NCI-H187 (cell line): ENCODE results near the gene VPREB1.
"Not testable (repeated sequence)": the region's sequence is repeated elsewhere in the genome, so short reads cannot be mapped to it uniquely, and the experiment has no call there.

Experiments used
- DNase-seq, 2 experiments: peaks; one replicate each; lab custom pipeline; 2025; lab: John Stamatoyannopoulos, UW

VPREB1 gene

GRCh38 chr22:22246706-22247105 lies 2.1 kb downstream of the VPREB1 start:
- DNase-seq: no peak

DNA sequence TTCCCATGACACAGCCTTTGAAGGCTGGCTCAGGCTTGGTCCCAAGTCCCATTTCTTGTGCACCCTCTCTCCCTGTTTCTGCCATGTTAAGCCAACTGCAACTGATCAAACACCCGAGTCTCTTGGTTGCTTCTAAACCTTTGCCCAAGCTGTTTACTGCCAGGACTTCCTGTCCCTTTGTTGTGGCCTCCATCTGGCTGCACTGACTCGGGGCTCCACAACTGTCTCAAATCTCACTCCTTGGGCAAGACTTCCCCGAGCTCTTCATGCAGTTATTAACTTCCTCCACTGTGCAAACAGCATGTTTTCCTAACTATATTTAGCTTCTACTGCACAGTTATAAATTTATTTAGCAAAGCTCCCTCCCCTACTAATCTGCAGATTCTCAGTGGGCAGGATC lies 4.3 kb downstream of the VPREB1 start:
- no peak for DNase-seq

DNA sequence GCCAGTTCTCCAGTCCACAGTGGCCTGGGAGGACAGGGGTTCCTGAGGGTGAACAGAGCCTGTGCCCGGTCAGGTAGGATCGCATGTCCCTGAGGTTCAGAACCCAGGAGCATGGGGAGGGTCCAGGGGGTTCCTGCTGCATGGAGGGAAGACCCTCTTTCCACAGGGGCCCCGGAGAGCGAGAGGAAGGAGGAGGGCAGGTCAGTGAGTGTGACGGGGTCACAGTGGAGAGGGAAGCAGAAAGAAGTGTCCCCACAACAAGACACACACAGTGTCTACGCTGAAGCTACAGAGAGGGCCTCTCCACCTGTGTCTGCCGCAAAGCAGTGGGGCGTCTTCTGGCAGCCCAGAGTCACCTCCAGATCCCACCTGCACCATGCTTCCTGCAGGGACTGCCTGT lies 6.1 kb downstream of the VPREB1 start:
- not testable (repeated sequence) for DNase-seq

DNA sequence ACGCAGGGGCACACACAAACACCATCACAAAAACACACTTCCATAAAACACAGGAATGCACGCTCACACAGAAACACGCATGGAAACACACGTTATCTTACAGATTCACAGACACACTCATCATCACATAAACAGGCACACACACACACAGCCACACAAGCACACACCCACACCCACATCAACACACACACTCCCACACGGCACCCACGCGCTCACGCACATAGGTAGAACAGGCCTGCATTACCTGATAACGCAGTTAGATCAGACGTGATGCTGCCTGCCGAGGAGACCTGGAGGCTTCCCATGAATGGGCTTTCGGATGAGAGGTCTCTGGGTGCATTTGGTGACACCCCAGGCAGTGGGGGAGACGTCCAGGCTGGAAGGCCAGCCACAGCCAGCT lies 11.5 kb downstream of the VPREB1 start:
- not testable (repeated sequence) for DNase-seq

- not testable (repeated sequence) for DNase-seq
Observed at GRCh38 chr22:22258597-22259415, 14.2 kb downstream of the VPREB1 start.

DNA sequence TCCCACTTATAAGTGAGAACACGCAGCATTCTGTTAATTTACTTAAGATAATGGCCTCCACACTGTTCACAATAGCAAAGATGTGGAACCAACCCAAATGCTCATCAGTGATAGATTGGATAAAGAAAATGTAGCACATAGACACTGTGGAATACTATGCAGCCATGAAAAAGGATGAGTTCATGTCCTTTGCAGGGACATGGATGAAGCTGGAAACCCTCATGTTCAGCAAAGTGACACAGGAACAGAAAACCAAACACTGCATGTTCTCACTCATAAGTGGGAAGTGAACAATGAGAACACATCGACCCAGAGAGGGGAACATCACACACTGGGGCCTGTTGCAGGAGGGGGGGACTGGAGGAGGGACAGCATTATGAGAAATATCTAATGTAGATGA lies 15.6 kb downstream of the VPREB1 start:
- not testable (repeated sequence) for DNase-seq

- not testable (repeated sequence) for DNase-seq
Observed at GRCh38 chr22:22260586-22260985, 16.0 kb downstream of the VPREB1 start.

DNA sequence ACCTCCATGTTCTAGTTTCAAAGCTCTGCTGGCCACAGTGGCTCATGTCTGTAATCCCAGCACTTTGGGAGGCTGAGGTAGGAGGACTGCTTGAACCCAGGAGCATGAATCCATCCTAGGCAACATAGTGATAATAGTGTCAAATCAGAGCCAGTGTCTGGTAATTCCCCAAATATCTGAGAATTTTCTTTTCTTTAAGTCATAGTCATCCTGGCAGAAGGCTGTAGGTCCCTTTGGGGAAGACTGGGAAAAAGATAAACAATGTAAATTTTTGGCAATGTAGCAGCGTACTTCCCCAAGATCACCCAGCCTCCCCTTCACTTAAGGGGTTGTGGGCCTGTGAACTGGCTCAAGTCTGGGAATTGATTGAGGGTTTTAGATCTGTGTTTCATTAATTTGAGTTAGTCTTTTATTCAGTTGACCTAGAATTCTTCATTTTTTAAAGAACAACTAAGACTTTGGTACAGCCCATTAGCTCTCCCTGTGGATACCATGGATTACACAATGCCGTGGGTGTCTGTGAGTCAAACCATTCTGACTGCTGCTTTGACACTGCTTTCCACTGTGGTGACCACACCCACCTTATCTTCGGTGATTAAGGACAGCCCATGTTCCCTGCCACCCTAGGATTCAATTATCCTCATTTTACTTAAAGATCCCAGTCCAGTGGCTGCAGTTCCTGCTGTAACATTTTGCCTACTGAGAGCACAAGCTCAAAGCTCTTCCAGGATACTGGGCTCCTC lies 17.9 kb downstream of the VPREB1 start:
- DNase-seq: not testable (repeated sequence)

DNA sequence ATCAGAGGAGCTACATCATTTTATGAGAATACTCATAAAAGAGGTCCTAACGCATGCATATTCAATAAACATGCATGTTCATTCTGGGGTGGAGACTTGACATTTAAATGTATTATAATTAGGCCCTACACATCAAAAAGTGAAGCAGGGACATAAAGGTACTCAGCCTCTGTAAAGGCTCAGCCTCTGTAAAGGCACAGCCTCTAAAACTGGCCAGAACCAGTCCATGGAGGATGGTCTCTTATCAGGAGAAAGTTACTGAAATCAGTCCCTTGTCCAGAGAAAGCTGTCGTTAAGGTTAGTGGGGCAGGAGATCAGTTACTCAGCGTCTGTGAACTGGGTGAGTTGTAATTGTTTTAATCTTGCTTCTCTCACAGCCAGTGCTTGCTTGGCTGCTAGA lies 19.2 kb downstream of the VPREB1 start:
- not testable (repeated sequence) for DNase-seq

- not testable (repeated sequence) for DNase-seq
Observed at GRCh38 chr22:22270036-22270676, 25.6 kb downstream of the VPREB1 start.

- not testable (repeated sequence) for DNase-seq
Observed at GRCh38 chr22:22277423-22277822, 32.8 kb downstream of the VPREB1 start.

- DNase-seq: not testable (repeated sequence)
Observed at GRCh38 chr22:22284962-22285756, 40.6 kb downstream of the VPREB1 start.

- not testable (repeated sequence) for DNase-seq
Observed at GRCh38 chr22:22286390-22287105, 42.0 kb downstream of the VPREB1 start.

DNA sequence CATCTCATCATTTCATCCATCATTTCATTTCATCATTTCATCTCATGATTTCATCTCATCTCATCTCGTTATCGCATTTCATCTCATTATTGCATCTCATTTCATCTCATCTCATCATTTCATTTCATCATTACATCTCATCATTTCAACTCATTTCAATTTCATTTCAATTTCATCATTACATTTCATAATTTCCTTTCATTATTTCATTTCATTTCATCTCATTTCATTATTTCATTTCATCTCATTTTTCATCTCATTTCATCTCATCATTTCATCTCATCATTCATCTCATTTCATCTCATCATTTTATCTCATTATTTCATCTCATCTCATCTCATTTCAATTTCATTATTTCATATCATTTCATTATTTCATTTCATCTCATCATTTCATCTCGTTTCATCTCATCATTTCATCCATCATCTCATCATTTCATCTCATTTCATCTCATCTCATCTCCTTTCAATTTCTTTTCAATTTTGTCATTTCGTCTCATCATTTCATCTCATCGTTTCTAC lies 42.6 kb downstream of the VPREB1 start:
- DNase-seq: not testable (repeated sequence)

- not testable (repeated sequence) for DNase-seq
Observed at GRCh38 chr22:22289666-22290065, 45.1 kb downstream of the VPREB1 start.

DNA sequence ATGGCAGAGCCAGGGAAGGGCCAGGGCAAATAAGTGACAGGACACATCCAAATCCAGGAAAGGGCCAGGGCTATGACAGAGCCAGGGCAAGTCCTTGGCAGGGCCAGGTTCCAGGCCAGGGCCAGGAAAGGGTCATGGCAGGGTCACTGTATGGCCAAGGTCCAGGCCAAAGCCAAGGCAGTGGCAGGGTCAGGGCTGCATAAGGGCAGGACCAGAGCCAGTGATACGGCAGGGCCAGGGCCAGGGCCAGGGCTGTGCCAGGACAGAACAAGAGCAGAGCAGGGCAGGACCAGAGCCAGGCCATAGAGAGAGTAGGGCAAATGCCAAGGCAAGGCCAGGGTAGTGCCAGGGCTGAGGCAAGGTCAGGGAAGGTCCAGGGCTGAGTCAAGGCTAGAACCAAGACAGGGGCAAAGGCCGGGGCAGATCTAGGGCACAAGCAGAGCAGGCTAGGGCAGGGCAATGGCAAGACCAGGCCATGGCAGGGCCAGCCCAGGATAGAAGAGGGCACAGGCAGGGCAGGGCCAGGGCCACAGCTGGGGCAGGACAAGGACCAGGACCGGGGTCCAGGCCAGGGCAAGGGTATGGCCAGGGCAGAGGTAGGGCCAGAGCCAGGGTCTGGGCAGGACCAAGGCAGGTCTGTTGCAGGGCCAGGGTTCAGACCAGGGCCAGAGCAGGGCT lies 46.7 kb downstream of the VPREB1 start:
- not testable (repeated sequence) for DNase-seq

DNA sequence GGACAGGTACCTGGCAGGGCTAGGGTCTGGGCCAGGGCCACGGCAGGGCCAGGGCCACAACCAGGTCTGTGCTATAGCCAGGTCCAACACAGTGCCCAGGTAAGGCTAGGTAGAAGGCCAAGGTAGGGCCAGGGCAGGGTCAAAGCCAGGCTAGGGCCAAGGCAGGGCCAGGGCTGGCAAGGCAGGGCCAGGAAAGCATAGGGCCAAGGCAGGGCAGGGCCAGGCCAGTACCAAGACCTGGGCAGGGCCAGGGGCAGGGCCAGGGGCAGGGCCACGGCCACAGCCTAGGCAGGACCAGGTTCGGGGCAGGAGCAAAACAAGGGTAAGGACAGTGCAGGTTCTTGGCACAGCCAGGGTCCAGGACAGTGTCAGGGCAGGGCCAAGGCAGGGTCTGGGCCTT lies 48.1 kb downstream of the VPREB1 start:
- DNase-seq: not testable (repeated sequence)

DNA sequence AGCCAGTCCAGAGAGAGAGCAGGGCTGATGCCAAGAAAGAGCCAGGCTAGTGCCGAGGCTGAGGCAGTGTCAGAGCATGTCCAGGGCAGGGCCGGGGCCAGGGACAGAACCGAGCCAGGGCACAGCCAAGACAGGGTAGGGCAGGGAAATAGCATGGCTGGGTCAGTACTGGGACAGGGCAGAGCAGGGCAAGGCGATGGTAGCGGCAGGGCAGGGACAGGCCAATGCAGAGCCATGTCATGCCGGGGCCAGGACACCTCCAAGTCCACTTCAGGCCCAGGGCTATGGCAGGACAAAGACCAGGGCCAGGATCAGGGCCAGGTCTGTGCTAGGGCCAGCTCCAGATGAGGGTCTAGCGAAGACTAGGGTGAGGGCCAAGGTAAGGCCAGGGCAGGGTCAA lies 48.9 kb downstream of the VPREB1 start:
- not testable (repeated sequence) for DNase-seq

DNA sequence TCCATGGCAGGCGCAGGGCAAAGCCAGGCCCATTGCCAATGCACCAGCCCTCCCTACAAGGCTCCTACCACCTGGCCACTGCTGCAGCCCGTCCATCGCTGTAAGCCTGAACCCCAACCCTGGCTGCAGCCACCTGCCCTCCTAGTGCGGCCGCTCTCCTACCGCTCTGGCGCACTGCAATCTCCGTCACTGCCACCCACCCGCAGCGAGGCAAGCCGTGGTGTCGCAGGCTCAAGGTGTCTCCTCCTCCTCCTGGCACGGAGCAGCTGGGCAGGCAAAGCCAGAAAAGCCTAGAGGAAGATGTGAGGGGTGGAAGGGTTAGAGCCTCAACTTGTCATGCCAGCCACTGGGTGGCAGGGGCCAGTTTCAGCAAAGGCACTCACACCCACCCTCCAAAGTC lies 50.1 kb downstream of the VPREB1 start:
- not testable (repeated sequence) for DNase-seq
